H54 (cell line): ENCODE measurements around the gene NOL4.
"Not testable (repeated sequence)": the region's sequence is repeated elsewhere in the genome, so short reads cannot be mapped to it uniquely, and the experiment has no call there.

Experiments used
- DNase-seq: peaks from one replicate; pipeline ENCODE4 v3.0.0; 2011; ENCODE audit warnings: low spot score, mixed read lengths; ENCODE audit not compliant: insufficient read length
- FAIRE-seq: peaks from 3 replicates; lab custom pipeline; 2011; peaks lifted over from hg19 to GRCh38; lab: Jason Lieb, UNC
- POLR2A ChIP-seq: IDR thresholded peaks from 2 replicates; pipeline ENCODE4 v1.6.1; 2011; ENCODE audit warnings: low read depth, mild to moderate bottlenecking, low read length

Gene NOL4

GRCh38 chr18:34224423-34225217 is at the start of gene NOL4:
Gene NOL4, minus strand, starts transcription at chr18:34224913. Its CDS starts 1,660 bp downstream, at chr18:34223253.
- no peak for TF ChIP-seq POLR2A
- FAIRE-seq (no peak), DNase-seq (no peak)

GRCh38 chr18:34266029-34266428 is 41.3 kb upstream of the NOL4 start:
- FAIRE-seq, DNase-seq: not testable (repeated sequence)

DNA sequence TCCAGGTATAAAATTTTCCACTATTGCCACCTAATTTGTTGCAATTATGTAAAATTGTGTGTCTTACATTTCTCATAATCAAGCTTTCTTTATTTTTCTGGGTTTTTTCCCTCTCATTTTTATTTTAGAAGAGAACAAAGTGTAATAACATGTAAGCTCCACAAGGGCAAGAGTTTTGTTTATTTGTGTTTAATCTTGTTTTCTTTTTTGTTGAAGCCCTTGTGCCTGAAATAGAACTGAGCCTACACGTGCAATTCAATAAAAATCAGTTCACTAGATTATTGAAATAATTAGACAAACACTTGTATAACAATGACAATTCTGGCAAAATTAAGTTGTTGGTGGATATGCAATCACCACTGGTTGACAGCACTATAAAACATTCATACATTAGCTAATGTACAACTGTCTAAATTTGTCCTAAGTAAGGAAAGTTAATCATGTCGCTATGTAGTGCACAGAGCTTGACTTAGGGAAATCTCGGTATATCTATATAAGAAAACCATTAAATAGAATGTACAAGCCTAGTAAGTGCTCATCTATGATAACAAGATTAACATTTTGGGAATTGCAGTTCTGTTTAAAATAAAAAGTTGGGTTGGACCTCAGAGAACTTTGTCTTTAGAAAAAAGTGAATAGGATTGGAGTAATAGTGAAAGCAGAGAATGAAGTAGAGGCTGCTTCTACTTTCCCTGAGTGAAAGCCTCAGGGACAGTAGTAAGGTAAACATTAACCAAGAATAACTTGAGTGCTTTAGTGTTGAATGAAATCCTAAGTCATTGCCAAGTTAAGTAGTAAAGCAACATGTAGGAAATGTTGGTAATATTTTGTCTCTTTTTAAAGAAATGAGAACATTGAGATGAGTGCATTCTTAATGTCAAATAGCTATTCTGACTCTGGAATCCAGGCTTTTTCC is 37.4 kb upstream of the NOL4 start:
- TF ChIP-seq POLR2A = no peak
- FAIRE-seq = no peak
- no peak for DNase-seq

GRCh38 chr18:34258176-34258575 is 33.5 kb upstream of the NOL4 start:
- no peak for TF ChIP-seq POLR2A
- DNase-seq = no peak
- FAIRE-seq = no peak

DNA sequence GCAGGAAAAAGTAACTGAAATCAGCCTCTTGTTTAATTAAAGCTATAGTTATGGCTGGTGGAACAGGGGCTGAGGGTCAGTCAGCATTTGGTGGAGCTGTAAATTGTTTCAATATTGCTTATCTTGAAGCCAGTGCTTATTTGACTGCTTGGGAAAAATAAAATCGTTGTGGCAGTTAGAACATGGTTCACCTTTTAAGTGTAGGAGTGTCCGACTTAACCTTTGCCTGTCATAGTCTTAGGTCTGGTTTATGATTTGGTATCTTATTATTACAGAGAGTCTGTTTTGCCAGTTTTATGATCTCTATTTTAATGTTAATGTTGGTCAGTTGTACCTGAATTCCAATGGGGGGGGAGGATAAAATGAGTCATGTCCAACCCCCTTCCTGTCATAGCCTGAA is 27.2 kb upstream of the NOL4 start:
- no peak for TF ChIP-seq POLR2A
- DNase-seq (no peak), FAIRE-seq (no peak)

DNA sequence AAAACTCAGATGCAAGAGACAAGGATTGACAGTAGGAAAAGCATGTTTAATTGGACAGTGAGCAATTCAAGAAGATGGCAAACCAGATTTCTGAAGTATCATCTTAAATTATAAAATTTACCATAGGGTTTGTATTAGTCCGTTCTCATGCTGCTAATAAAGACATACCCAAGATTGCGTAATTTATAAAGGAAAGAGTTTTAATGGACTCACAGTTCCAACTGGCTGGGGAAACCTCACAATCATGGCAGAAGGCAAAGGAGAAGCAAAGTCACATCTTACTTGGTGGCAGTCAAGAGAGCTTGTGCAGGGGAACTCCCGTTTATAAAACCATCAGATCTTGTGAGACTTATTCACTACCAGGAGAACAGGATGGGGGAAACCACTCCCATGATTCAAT is 24.0 kb upstream of the NOL4 start:
- FAIRE-seq (no peak), DNase-seq (no peak)
- TF ChIP-seq POLR2A = no peak

- DNase-seq = no peak
- no peak for FAIRE-seq
- no peak for TF ChIP-seq POLR2A
Observed at GRCh38 chr18:34242739-34243138, 18.0 kb upstream of the NOL4 start.

- not testable (repeated sequence) for DNase-seq, FAIRE-seq
Observed at GRCh38 chr18:34233781-34234388, 9.2 kb upstream of the NOL4 start.

DNA sequence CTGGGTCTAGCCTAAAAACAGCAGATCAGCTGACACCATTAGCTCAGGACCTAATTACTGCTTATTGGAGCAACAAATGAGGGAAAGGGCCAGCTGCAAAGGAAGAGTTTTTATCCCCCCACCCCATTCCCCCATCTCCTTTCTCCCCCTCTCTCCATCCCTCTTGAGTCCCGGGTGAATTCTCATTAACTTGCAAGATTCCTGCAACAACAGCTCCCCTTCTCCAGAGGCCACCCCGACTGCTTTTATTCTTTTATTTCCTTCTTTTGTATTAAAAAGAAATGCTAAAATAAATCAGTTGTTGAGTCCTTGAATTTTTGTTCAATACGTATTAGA is 473 bp upstream of the NOL4 start:
- FAIRE-seq (no peak), DNase-seq (no peak)
- TF ChIP-seq POLR2A = no peak

DNA sequence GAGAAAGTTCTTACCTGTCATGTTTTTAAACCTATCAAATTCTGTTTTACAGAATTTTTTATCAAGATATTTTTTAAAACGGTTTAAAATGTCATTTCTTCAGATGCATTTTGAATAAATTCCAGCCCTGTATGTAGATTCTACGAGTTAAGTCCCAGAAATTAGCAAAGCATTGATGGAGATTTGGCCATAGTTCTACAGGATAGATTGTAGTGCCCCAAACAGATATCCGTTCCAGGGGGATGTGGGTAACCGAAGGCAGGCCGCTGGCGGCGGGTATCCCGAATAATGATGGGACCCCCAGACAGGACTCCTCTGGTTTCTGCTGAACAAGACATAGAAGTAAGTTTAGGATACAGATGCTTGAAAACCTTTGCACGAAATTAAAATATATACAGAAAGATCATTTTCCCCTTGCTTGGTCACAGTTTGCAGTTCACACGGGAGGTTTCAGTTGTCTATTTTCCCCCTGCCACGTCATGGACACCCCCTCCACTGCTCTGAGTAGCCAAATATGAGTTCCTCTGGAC is 755 bp downstream of the NOL4 start:
- no peak for FAIRE-seq
- no peak for DNase-seq
- no peak for TF ChIP-seq POLR2A

GRCh38 chr18:34223164-34223892 is 1.4 kb downstream of the NOL4 start:
- DNase-seq (no peak), FAIRE-seq (no peak)
- TF ChIP-seq POLR2A = no peak

- no peak for TF ChIP-seq POLR2A
- FAIRE-seq = no peak
- no peak for DNase-seq
Observed at GRCh38 chr18:34222307-34223163, 2.2 kb downstream of the NOL4 start.

DNA sequence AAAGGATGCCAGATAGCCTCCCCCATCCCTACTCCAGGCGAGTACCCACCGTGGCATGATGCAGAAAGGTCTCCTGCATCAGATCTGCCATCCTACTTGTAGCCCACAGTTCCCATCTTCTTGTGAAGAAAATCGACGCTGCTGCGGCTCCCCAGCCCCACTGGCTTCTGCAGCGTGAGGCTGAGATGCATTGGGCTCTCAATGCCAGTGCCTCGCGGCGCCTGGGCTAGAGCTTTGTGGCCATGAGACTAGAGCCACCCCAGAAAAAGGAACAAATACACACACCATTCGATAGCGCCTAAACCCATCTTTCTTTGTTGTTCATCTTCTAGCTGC is 2.8 kb downstream of the NOL4 start:
- DNase-seq (no peak), FAIRE-seq (no peak)

More for the DNA sequence above, 2.8 kb downstream of the NOL4 start:
- no peak for TF ChIP-seq POLR2A
